ENCODE data around the gene SH3BGRL2.
"Not testable (repeated sequence)": the region's sequence is repeated elsewhere in the genome, so short reads cannot be mapped to it uniquely, and the experiment has no call there.

SH3BGRL2 gene

GRCh38 chr6:79650950-79651349 is 19.8 kb downstream of the SH3BGRL2 start:
- DNase-seq: no peak

- DNase-seq: no peak
These were observed 25.0 kb downstream of the SH3BGRL2 start for GRCh38 chr6:79656134-79656533.

- no peak for DNase-seq
These were observed 26.1 kb downstream of the SH3BGRL2 start for GRCh38 chr6:79657238-79657637.

GRCh38 chr6:79663655-79664054 is 32.5 kb downstream of the SH3BGRL2 start:
- not testable (repeated sequence) for DNase-seq

GRCh38 chr6:79665725-79666551 is 34.8 kb downstream of the SH3BGRL2 start:
- DNase-seq: no peak

- no peak for DNase-seq
These were observed 35.5 kb downstream of the SH3BGRL2 start for GRCh38 chr6:79666634-79667033.

GRCh38 chr6:79668381-79668780 is 37.3 kb downstream of the SH3BGRL2 start:
- DNase-seq: no peak

- DNase-seq: no peak
These were observed 38.6 kb downstream of the SH3BGRL2 start for GRCh38 chr6:79669766-79670165.

GRCh38 chr6:79670789-79671188 is 39.7 kb downstream of the SH3BGRL2 start:
- no peak for DNase-seq

- DNase-seq: no peak
These were observed 40.6 kb downstream of the SH3BGRL2 start for GRCh38 chr6:79671600-79672266.

- DNase-seq: no peak
These were observed 41.5 kb downstream of the SH3BGRL2 start for GRCh38 chr6:79672631-79673111.

- no peak for DNase-seq
These were observed 42.8 kb downstream of the SH3BGRL2 start for GRCh38 chr6:79673947-79674346.

- DNase-seq: no peak
These were observed 45.9 kb downstream of the SH3BGRL2 start for GRCh38 chr6:79676785-79677736.

- DNase-seq: not testable (repeated sequence)
These were observed 51.6 kb downstream of the SH3BGRL2 start for GRCh38 chr6:79682682-79683081.

- DNase-seq: no peak
These were observed 53.7 kb downstream of the SH3BGRL2 start for GRCh38 chr6:79684876-79685275.

GRCh38 chr6:79686707-79687309 is 55.7 kb downstream of the SH3BGRL2 start:
- no peak for DNase-seq

- DNase-seq: no peak
These were observed 56.6 kb downstream of the SH3BGRL2 start for GRCh38 chr6:79687759-79688158.

- no peak for DNase-seq
These were observed 63.0 kb downstream of the SH3BGRL2 start for GRCh38 chr6:79694156-79694555.

- no peak for DNase-seq
These were observed 63.7 kb downstream of the SH3BGRL2 start for GRCh38 chr6:79694623-79695343.

- DNase-seq: no peak
These were observed 66.3 kb downstream of the SH3BGRL2 start for GRCh38 chr6:79697430-79697829.

GRCh38 chr6:79699606-79700005 is 68.5 kb downstream of the SH3BGRL2 start:
- DNase-seq: no peak

GRCh38 chr6:79702691-79703090 is 71.6 kb downstream of the SH3BGRL2 start:
- DNase-seq: no peak
